Measurements from ENCODE around the gene TNN.

Gene TNN

GRCh38 chr1:175136246-175136645 is 68.6 kb downstream of the TNN start:
- no peak for DNase-seq (ENCODE audit: extremely low spot score)
- no peak for TF ChIP-seq ELF4 (IDR thresholded peaks at IDR 0.05)
- no peak for TF ChIP-seq ARNT (IDR thresholded peaks at IDR 0.05)
- no peak for TF ChIP-seq ZNF384 (IDR thresholded peaks at IDR 0.05)
- no peak for TF ChIP-seq SP1 (IDR thresholded peaks at IDR 0.05)
- no peak for TF ChIP-seq HDGF (IDR thresholded peaks at IDR 0.05; ENCODE audit: borderline replicate concordance)
- TF ChIP-seq LEF1 (IDR thresholded peaks at IDR 0.05; ENCODE audit: borderline replicate concordance) = no peak
- no peak for TF ChIP-seq CTBP1 (IDR thresholded peaks at IDR 0.05; ENCODE audit: borderline replicate concordance)
- no peak for TF ChIP-seq NFRKB (IDR thresholded peaks at IDR 0.05)
- no peak for TF ChIP-seq SUZ12 (IDR thresholded peaks at IDR 0.05)
- TF ChIP-seq BHLHE40 (IDR thresholded peaks at IDR 0.05; ENCODE audit: borderline replicate concordance) = no peak
- TF ChIP-seq PKNOX1 (IDR thresholded peaks at IDR 0.05) = no peak
- TF ChIP-seq TARDBP (IDR thresholded peaks at IDR 0.05) = no peak
- no peak for TF ChIP-seq FOXA1 (IDR thresholded peaks at IDR 0.05)
- no peak for TF ChIP-seq FOXM1 (IDR thresholded peaks at IDR 0.05; ENCODE audit: borderline replicate concordance)
- TF ChIP-seq FOXK2 (IDR thresholded peaks at IDR 0.05) = no peak
- TF ChIP-seq L3MBTL2 (conservative IDR thresholded peaks at IDR 0.05) = no peak
- ChIA-PET POLR2A (no interaction called here), CTCF (interaction anchor here (2.1 kb wide), 1 partner anchor 10 kb away, joined by 9 read pairs; no protein-coding TSS in a partner anchor)

- no peak for TF ChIP-seq FOXM1 (IDR thresholded peaks at IDR 0.05; ENCODE audit: borderline replicate concordance)
- TF ChIP-seq LEF1 (IDR thresholded peaks at IDR 0.05; ENCODE audit: borderline replicate concordance) = no peak
- no peak for TF ChIP-seq SUZ12 (IDR thresholded peaks at IDR 0.05)
- TF ChIP-seq SP1 (IDR thresholded peaks at IDR 0.05) = no peak
- no peak for TF ChIP-seq TARDBP (IDR thresholded peaks at IDR 0.05)
- no peak for TF ChIP-seq ELF4 (IDR thresholded peaks at IDR 0.05)
- TF ChIP-seq ZNF384 (IDR thresholded peaks at IDR 0.05) = no peak
- no peak for TF ChIP-seq CTBP1 (IDR thresholded peaks at IDR 0.05; ENCODE audit: borderline replicate concordance)
- no peak for TF ChIP-seq FOXK2 (IDR thresholded peaks at IDR 0.05)
- no peak for TF ChIP-seq PKNOX1 (IDR thresholded peaks at IDR 0.05)
- no peak for DNase-seq (ENCODE audit: extremely low spot score)
- CTCF ChIA-PET = interaction anchor here (1.1 kb wide), 1 partner anchor 12 kb away, joined by 3 read pairs; no protein-coding TSS in a partner anchor
- POLR2A ChIA-PET = no interaction called here
Observed at GRCh38 chr1:175137369-175137768, 69.7 kb downstream of the TNN start.

DNA sequence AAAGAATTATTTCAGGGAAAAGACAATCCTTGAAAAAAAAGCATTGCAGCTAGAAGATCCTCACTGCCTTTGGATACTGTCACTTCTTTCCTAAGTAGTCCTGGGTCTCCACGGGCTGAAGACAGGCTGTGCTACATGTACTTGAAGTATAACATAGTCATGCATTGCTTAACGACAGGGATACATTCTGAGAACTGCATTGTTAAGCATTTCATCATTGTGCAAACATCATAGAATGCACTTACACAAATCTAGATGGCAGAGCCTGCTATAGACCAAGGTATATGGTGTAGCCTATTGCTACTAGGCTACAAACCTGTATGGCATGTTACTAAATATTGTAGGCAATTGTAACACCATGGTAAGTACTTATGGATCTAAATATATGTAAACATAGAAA is 70.9 kb downstream of the TNN start:
- POLR2A ChIA-PET = no interaction called here
- no peak for DNase-seq (ENCODE audit: extremely low spot score)
- TF ChIP-seq L3MBTL2 (conservative IDR thresholded peaks at IDR 0.05) (no peak), PKNOX1 (IDR thresholded peaks at IDR 0.05) (no peak)
- CTCF ChIA-PET = no interaction called here

DNA sequence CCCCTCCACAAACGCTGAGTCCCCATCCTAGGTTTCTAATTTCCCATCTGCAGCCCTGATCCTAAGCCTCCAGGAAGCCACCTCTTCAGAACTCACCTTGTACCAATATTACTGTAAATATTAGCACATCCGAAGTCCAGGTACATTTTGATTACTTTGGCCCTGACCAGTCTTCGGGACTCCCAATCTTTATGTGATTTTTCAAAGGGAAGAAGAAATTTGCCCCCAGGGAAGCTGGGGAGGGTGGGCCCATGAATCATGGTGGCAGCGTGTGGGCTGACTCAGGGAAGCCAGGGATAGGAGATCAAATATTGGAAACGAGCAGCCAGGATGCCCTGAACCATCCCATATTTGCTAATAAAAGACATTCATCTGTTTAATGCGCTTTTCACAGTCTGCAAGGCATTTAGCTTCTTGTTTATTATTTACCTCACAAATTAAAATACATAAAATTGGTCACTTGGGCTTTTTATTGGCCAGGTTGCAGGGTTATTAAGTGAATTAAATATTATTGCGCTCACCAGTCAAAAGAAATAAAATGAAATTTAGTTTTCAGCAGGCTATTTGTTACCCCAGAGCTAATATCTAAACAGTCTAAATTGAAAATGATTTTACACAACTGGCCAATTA is 78.4 kb downstream of the TNN start:
- TF ChIP-seq BHLHE40 (IDR thresholded peaks at IDR 0.05; ENCODE audit: borderline replicate concordance) = no peak
- TF ChIP-seq PKNOX1 (IDR thresholded peaks at IDR 0.05) = no peak
- TF ChIP-seq FOXA1 (IDR thresholded peaks at IDR 0.05) = no peak
- POLR2A ChIA-PET = interaction anchor here (0.7 kb wide), 1 partner anchor 123 kb away, joined by 3 read pairs; the partner anchor contains the start of gene MRPS14
- CTCF ChIA-PET = interaction anchor here (0.5 to 3.1 kb wide), 23 partner anchors 10 to 1083 kb away, joined by 3 to 20 read pairs (median 3); partner anchors contain the start of gene MRPS14
- no peak for DNase-seq (ENCODE audit: extremely low spot score)

DNA sequence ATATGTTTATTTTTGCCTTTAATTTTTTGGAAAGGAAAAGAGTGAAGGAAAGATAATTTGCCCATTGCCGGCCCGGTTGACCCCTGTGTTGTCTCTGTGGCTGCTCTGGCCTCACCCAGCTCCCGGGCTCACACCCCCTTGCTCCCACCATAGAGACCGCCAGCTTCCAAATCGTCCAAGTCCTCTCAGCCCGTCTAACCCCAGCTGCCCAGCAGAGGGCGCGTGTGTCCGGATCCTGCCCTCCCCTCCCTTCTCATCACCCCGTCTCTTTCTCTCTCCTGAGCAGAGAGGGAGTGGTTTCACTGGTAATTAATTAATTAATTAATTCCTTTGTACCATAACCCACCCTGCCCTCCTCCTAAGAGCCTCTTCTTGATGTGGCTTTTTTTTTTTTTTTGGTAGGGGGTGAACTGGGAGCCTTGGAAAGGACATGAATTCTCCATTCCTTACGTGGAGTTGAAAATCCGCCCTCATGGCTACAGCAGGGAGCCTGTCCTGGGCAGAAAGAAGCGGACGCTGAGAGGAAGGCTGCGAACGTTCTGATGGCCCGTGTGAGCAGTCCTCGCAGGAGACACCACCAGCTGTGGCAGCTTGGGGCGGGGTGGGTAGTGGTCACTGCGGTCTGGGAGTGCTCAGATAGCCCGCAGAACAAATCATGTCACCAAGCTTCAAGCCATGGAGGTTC is 79.0 kb downstream of the TNN start:
- TF ChIP-seq ARNT (IDR thresholded peaks at IDR 0.05) (no peak), TARDBP (IDR thresholded peaks at IDR 0.05) (no peak), FOXM1 (IDR thresholded peaks at IDR 0.05; ENCODE audit: borderline replicate concordance) (no peak), L3MBTL2 (conservative IDR thresholded peaks at IDR 0.05) (no peak), FOXK2 (IDR thresholded peaks at IDR 0.05) (no peak), HDGF (IDR thresholded peaks at IDR 0.05; ENCODE audit: borderline replicate concordance) (no peak)
- ChIA-PET POLR2A (interaction anchor here (0.7 to 0.8 kb wide), 2 partner anchors 123 to 124 kb away, joined by 3 read pairs; partner anchors contain the start of gene MRPS14), CTCF (interaction anchor here (0.5 to 3.1 kb wide), 20 partner anchors 9 to 1082 kb away, joined by 3 to 20 read pairs (median 4); partner anchors contain the start of gene MRPS14)
- DNase-seq (ENCODE audit: extremely low spot score) = peak; percentile 88

- TF ChIP-seq CTBP1 (IDR thresholded peaks at IDR 0.05; ENCODE audit: borderline replicate concordance) (no peak), FOXK2 (IDR thresholded peaks at IDR 0.05) (no peak), BHLHE40 (IDR thresholded peaks at IDR 0.05; ENCODE audit: borderline replicate concordance) (no peak), ARNT (IDR thresholded peaks at IDR 0.05) (no peak), ZNF384 (IDR thresholded peaks at IDR 0.05) (no peak), L3MBTL2 (conservative IDR thresholded peaks at IDR 0.05) (no peak), SUZ12 (IDR thresholded peaks at IDR 0.05) (no peak)
- CTCF ChIA-PET = interaction anchor here (1.1 to 3.1 kb wide), 3 partner anchors 8 to 24 kb away, joined by 3 to 20 read pairs (median 9); no protein-coding TSS in a partner anchor
- POLR2A ChIA-PET = interaction anchor here (0.8 kb wide), 1 partner anchor 124 kb away, joined by 3 read pairs; no protein-coding TSS in a partner anchor
- DNase-seq (ENCODE audit: extremely low spot score) = no peak
Observed at GRCh38 chr1:175147569-175147968, 79.9 kb downstream of the TNN start.

Measured in HEK293T (cell line).